Endothelial cell of umbilical vein (primary cell): ENCODE measurements around the gene PTMA. TPM values are rescaled to one million over a fixed set of nuclear protein-coding genes. Genes with fewer than 3 reads are reported as not detected.

Source experiments
- BruUV-seq: library from RNA; stranded (reverse); fragments of 400-500 nt; replicated peaks from 2 replicates; lab custom pipeline; 2021; lab: Mats Ljungman, UMichigan
- CTCF ChIA-PET: fragments of 300-600, 350-600 bp; sonication (Branson Sonifier 250); formaldehyde crosslinking; loops from one replicate; lab custom pipeline; 2021; ENCODE audit warnings: antibody characterized with exemption, inconsistent platforms; lab: Charles Lee
- POLR2A ChIA-PET: fragments of 300-600, 350-600 bp; sonication (Branson Sonifier 250); formaldehyde crosslinking; loops from one replicate; lab custom pipeline; 2021; ENCODE audit warnings: antibody characterized with exemption, inconsistent platforms; lab: Charles Lee
- DNase-seq: peaks from one replicate; pipeline ENCODE4 v3.0.0-alpha.2; 2011; ENCODE audit warnings: low read depth, low spot score
- FAIRE-seq: peaks from 2 replicates; lab custom pipeline; 2011; peaks lifted over from hg19 to GRCh38; lab: Jason Lieb, UNC
- H2AFZ ChIP-seq: 2 replicates; pipeline ENCODE4 v1.6.0; 2012; ENCODE audit warnings: low read depth, low read length, control low read depth, inconsistent platforms
- H3K27ac ChIP-seq: 2 replicates; pipeline ENCODE4 v1.5.1; 2011; ENCODE audit warnings: low read depth, mild to moderate bottlenecking, control low read depth, low read length, moderate library complexity; ENCODE audit not compliant: insufficient read depth
- H3K27me3 ChIP-seq, 2 experiments: 2 replicates each; pipeline versions ENCODE4 v1.6.0 to v1.6.1; 2011; ENCODE audit warnings: low read length in 2 of 2, mixed read lengths in 1 of 2; ENCODE audit not compliant: control insufficient read depth in 2 of 2, insufficient read depth in 2 of 2
- H3K36me3 ChIP-seq, 2 experiments: 2 replicates in 1 of 2; 3 replicates in 1 of 2; pipeline ENCODE4 v1.5.1; 2011; ENCODE audit warnings: low read length in 2 of 2, mild to moderate bottlenecking in 1 of 2, moderate library complexity in 1 of 2; ENCODE audit not compliant: control insufficient read depth in 2 of 2, insufficient read depth in 2 of 2; ENCODE audit errors: extremely low read depth in 1 of 2
- H3K4me1 ChIP-seq: 3 replicates; pipeline ENCODE4 v1.5.1; 2011; ENCODE audit warnings: mild to moderate bottlenecking, low read length; ENCODE audit not compliant: control insufficient read depth, insufficient read depth; ENCODE audit errors: extremely low read depth
- H3K4me2 ChIP-seq: 2 replicates; pipeline ENCODE4 v1.6.1; 2011; ENCODE audit warnings: low read length, control low read depth, mixed read lengths; ENCODE audit not compliant: insufficient read depth
- H3K4me3 ChIP-seq, 3 experiments: fragments of 200-600 bp in 1 of 3; sonication (generic), shearing (Covaris generic) in 1 of 3; replicated peaks in 1 of 3; 2 replicates each; pipeline ENCODE4 v1.5.1; 2011 to 2016; ENCODE audit warnings: control low read depth in 3 of 3, low read length in 3 of 3, mild to moderate bottlenecking in 2 of 3, inconsistent platforms in 1 of 3, low read depth in 1 of 3, moderate library complexity in 1 of 3; ENCODE audit not compliant: insufficient read depth in 1 of 3
- H3K79me2 ChIP-seq: 2 replicates; pipeline ENCODE4 v1.6.0; 2012; ENCODE audit warnings: low read length, inconsistent platforms; ENCODE audit not compliant: control insufficient read depth, insufficient read depth
- H3K9ac ChIP-seq: replicated peaks from 2 replicates; pipeline ENCODE3; 2011; ENCODE audit warnings: low read length, control low read depth; ENCODE audit not compliant: insufficient read depth; ENCODE audit errors: extremely low read depth
- H3K9me1 ChIP-seq: replicated peaks from 3 replicates; pipeline ENCODE4 v1.6.0; 2011; ENCODE audit warnings: mild to moderate bottlenecking, low read length; ENCODE audit not compliant: control insufficient read depth, insufficient read depth; ENCODE audit errors: extremely low read depth
- H3K9me3 ChIP-seq: replicated peaks from 2 replicates; pipeline ENCODE4 v1.5.1; 2012; ENCODE audit warnings: low read length, inconsistent platforms; ENCODE audit not compliant: control insufficient read depth, insufficient read depth
- H4K20me1 ChIP-seq: replicated peaks from 2 replicates; pipeline ENCODE3; 2011; ENCODE audit warnings: mild to moderate bottlenecking, low read length; ENCODE audit not compliant: control insufficient read depth, insufficient read depth; ENCODE audit errors: extremely low read depth
- CTCF ChIP-seq, 2 donors: IDR thresholded peaks; 1 replicate in 1 of 2; 2 replicates in 1 of 2; pipeline ENCODE4 v1.5.1; 2011; ENCODE audit warnings: low read length in 2 of 2, mild to moderate bottlenecking in 2 of 2, moderate library complexity in 2 of 2, control low read depth in 1 of 2, inconsistent platforms in 1 of 2, low read depth in 1 of 2; ENCODE audit not compliant: insufficient read depth in 1 of 2; ENCODE audit errors: extremely low read depth in 1 of 2
- EZH2 ChIP-seq: IDR thresholded peaks from 2 replicates; pipeline ENCODE4 v1.6.1; 2012; ENCODE audit warnings: borderline replicate concordance, low read depth, mild to moderate bottlenecking, moderate library complexity, low read length, inconsistent platforms; ENCODE audit not compliant: severe bottlenecking
- FOS ChIP-seq: IDR thresholded peaks from 2 replicates; pipeline ENCODE4 v1.6.1; 2011; ENCODE audit warnings: mild to moderate bottlenecking, low read length, moderate library complexity, borderline replicate concordance; ENCODE audit not compliant: insufficient read depth
- GATA2 ChIP-seq: IDR thresholded peaks from 2 replicates; pipeline ENCODE4 v1.7.0; 2011; ENCODE audit warnings: low read depth, mild to moderate bottlenecking, moderate library complexity, mixed read lengths, low read length; ENCODE audit not compliant: insufficient read length, insufficient read depth
- JUN ChIP-seq: IDR thresholded peaks from 2 replicates; pipeline ENCODE4 v1.6.1; 2011; ENCODE audit warnings: borderline replicate concordance, low read depth; ENCODE audit not compliant: insufficient read length, insufficient read depth
- MAX ChIP-seq: IDR thresholded peaks from 2 replicates; pipeline ENCODE4 v1.6.1; 2011; ENCODE audit not compliant: insufficient read depth, insufficient read length
- MYC ChIP-seq: IDR thresholded peaks from one replicate; pipeline ENCODE4 v1.6.1; 2011; ENCODE audit warnings: mild to moderate bottlenecking, low read depth, low read length
- POLR2A ChIP-seq: IDR thresholded peaks from 2 replicates; pipeline ENCODE4 v1.6.1; 2012; ENCODE audit warnings: low read depth, mild to moderate bottlenecking, control low read depth, low read length
- POLR2AphosphoS5 ChIP-seq: IDR thresholded peaks from 2 replicates; pipeline ENCODE4 v1.6.1; 2012; ENCODE audit warnings: low read depth, mild to moderate bottlenecking, control low read depth, low read length, moderate library complexity; ENCODE audit not compliant: insufficient read depth
- dilution Hi-C: fragments of 300-500 bp; cut with MboI; formaldehyde crosslinking; loops from one replicate; pipeline ENCODE4 v1.15.0; 2019; ENCODE audit warnings: low sequenced_read_pairs; ENCODE audit not compliant: extremely low pct_ligation_motif_present
- intact Hi-C: fragments of 100-400 bp; cut with micrococcal nuclease; formaldehyde crosslinking; loops from one replicate; pipeline ENCODE4 v1.10.0; 2022
- polyA plus RNA-seq, 4 experiments: library from polyadenylated mRNA; depleted of rRNA in 3 of 4; stranded (reverse) in 3 of 4; unstranded in 1 of 4; fragments of >200 nt; gene quantifications; 2 replicates each; pipeline versions ENCODE4 v1.2.1 to v1.2.3, GENCODE V29; 2011 to 2012; ENCODE audit warnings: missing spikeins in 1 of 4
- total RNA-seq: library from RNA; stranded (reverse); gene quantifications from 2 replicates; pipeline ENCODE4 v1.2.3, GENCODE V29; 2021

The PTMA gene
- total and polyA plus RNA-seq, 2 donors (not counting 3 experiments of a cell fraction or from before 2014, with no cell fraction given) = 404 to 1,488 TPM

GRCh38 chr2:231722721-231723307 is 14.5 kb downstream of the PTMA start:
- no peaks in the 10 kb centered on the region for H4K20me1 ChIP-seq
- no peak overlapping the region for H3K27ac ChIP-seq
- no peaks in the 10 kb centered on the region for H3K4me1 ChIP-seq
- H3K27me3 ChIP-seq = no peaks in the 10 kb centered on the region
- H3K9ac ChIP-seq = no peak overlapping the region
- H3K4me2 ChIP-seq = no peak overlapping the region
- dilution Hi-C loops = no loop called here
- no peak for TF ChIP-seq POLR2AphosphoS5
- TF ChIP-seq MYC = no peak
- TF ChIP-seq JUN = no peak
- BruUV-seq = no TSS peak
- intact Hi-C loops = no loop called here
- no peaks in the 10 kb centered on the region for H3K9me3 ChIP-seq
- H3K36me3 ChIP-seq = no peaks in the 10 kb centered on the region
- no peaks in the 10 kb centered on the region for H3K79me2 ChIP-seq
- POLR2A ChIA-PET = no interaction called here
- H3K4me3 ChIP-seq = no peak overlapping the region
- FAIRE-seq (no peak), DNase-seq (no peak)
- no peaks in the 10 kb centered on the region for H3K9me1 ChIP-seq
- CTCF ChIA-PET = no interaction called here
- no peak overlapping the region for H2AFZ ChIP-seq

GRCh38 chr2:231725476-231725875 is 17.2 kb downstream of the PTMA start:
- Histone ChIP-seq H3K4me1 (no peaks in the 10 kb centered on the region), H3K4me3 (no peak overlapping the region), H3K9ac (no peak overlapping the region), H3K9me3 (no peaks in the 10 kb centered on the region), H2AFZ (no peak overlapping the region), H3K36me3 (no peaks in the 10 kb centered on the region), H3K27ac (no peak overlapping the region), H3K27me3 (no peaks in the 10 kb centered on the region), H3K4me2 (no peak overlapping the region), H4K20me1 (no peaks in the 10 kb centered on the region), H3K79me2 (no peaks in the 10 kb centered on the region), H3K9me1 (no peaks in the 10 kb centered on the region)
- ChIA-PET CTCF (interaction anchor here (1.2 to 3.1 kb wide), 4 partner anchors 11 to 208 kb away, joined by 3 to 38 read pairs (median 10); partner anchors contain the start of gene PDE6D), POLR2A (no interaction called here)
- dilution Hi-C loops = no loop called here
- DNase-seq (no peak), FAIRE-seq (no peak)
- TF ChIP-seq MYC (no peak), JUN (no peak), GATA2 (no peak), MAX (no peak), FOS (no peak), EZH2 (no peak), CTCF (IDR thresholded peaks at IDR 0.05; ENCODE audit: extremely low read depth in 1 of 2, insufficient read depth in 1 of 2, low read depth in 1 of 2, low read length in 2 of 2) (no peak), POLR2A (no peak)
- no TSS peak for BruUV-seq
- intact Hi-C loops = no loop called here
